Ovary (tissue), 9 donors: ENCODE data around the gene ZNF334. TPM values are rescaled to one million over a fixed set of nuclear protein-coding genes. Genes with fewer than 3 reads are reported as not detected.

ENCODE experiments used
- DNase-seq, 5 donors: peaks; one replicate each; pipeline ENCODE4 v3.0.0-alpha.2; 2019 to 2020
- H3K27ac ChIP-seq, 2 donors: fragments of 200-600 bp; one replicate each; pipeline versions ENCODE4 v1.5.1 to v1.8.0; 2019 to 2022
- H3K27me3 ChIP-seq: fragments of 200-600 bp; one replicate; pipeline ENCODE4 v1.8.0; 2022
- H3K36me3 ChIP-seq: fragments of 200-600 bp; sonication (generic); one replicate; pipeline ENCODE4 v1.5.1; 2019
- H3K4me1 ChIP-seq: one replicate; pipeline ENCODE4 v1.8.1; 2013; ENCODE audit warnings: mild to moderate bottlenecking, moderate library complexity; ENCODE audit not compliant: insufficient read depth
- H3K4me3 ChIP-seq: fragments of 200-600 bp; sonication (generic); one replicate; pipeline ENCODE4 v1.5.1; 2017
- H3K9me3 ChIP-seq, 2 donors: fragments of 200-600 bp in 1 of 2; sonication (generic) in 1 of 2; one replicate each; pipeline versions ENCODE4 v1.5.1 to v1.8.1; 2013 to 2019; ENCODE audit warnings: mild to moderate bottlenecking in 1 of 2, moderate library complexity in 1 of 2
- EP300 ChIP-seq: sonication (generic); formaldehyde crosslinking; IDR thresholded peaks from one replicate; pipeline ENCODE4 v1.6.1; 2017; ENCODE audit warnings: antibody characterized with exemption
- POLR2A ChIP-seq: fragments of 450-650 bp; IDR thresholded peaks from one replicate; pipeline ENCODE4 v1.6.1; 2017; ENCODE audit warnings: antibody characterized with exemption, mild to moderate bottlenecking, moderate library complexity
- WGBS, 3 donors: extraction: QIAGEN DNeasy Blood & Tissue Kit in 1 of 3; methylation state at CpG; one replicate each; pipeline versions ENCODE4 v1.1.5 to v1.1.7; 2013 to 2017; 5-methylcytosine and 5-hydroxymethylcytosine counted together
- intact Hi-C, 4 donors: fragments of 100-400 bp; cut with DNase I; formaldehyde crosslinking; loops; one replicate each; pipeline versions ENCODE4 v1.11.0 to v1.15.1; 2022 to 2023
- polyA plus RNA-seq, 2 donors: library from polyadenylated mRNA; stranded (reverse); fragments of 200-250 nt in 1 of 2; fragments of 350-450 nt in 1 of 2; fragmentation: Illumina TruSeq in 1 of 2; extraction: RNeasy Lipid Tissue Mini Kit (QIAGEN cat#74804) in 1 of 2; gene quantifications; one replicate each; pipeline ENCODE4 v1.2.3, GENCODE V29; 2013 to 2014
- total RNA-seq, 7 donors: library from RNA; depleted of rRNA in 2 of 7; stranded (reverse); fragments of >200 nt in 2 of 7; fragmentation: NEBNext Ultra II Directional in 3 of 7; extraction: Animal tissue kit (Norgen Biotek cat#: 25700) in 3 of 7; gene quantifications; one replicate each; pipeline versions ENCODE4 v1.1.0 to v1.2.4, GENCODE V29; 2016 to 2023
- TF ChIP-seq, protein P1 (sequence below), 3 donors: fragments of 450-650 bp in 2 of 3; fragments of 200-600 bp in 1 of 3; IDR thresholded peaks; one replicate each; pipeline versions ENCODE4 v1.5.1 to v1.8.0; 2016 to 2022; ENCODE audit warnings: antibody characterized with exemption in 3 of 3, mild to moderate bottlenecking in 1 of 3
- donor health status: DM: no; HTN: no; CAD: no; lungs with moderate emphysema.
- donor health status: DM: no; HTN: no; CAD: no.
- donor health status: Bipolar disorder and iron deficiency.
- donor health status: DM: yes; HTN: yes; CAD: no.
- donor health status: DM: no; HTN: no; CAD: no.
- donor health status: DM: yes; HTN: yes; CAD: no.

ZNF334 gene
- total and polyA plus RNA-seq, 9 donors: 5.5 to 16.1 (median 10.7) TPM

DNA sequence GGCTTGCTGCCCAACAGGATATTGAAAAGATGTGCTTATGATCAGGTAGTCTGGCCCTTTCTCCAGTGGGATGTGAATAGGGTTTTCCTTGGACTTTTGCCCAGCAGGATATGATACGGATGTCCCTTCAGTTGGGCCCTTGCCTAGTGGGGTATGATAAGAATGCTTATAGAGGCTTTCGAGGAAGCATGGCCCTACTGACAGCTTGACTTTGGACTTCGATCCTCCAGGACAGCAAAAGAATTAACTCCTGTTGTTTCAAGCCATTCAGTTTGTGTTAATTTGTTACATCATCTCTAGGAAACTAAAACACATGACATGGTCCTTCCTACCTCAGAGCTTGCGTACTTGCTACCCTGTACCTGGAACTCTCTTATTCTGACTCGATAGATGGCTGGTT is 9.7 kb upstream of the ZNF334 start:
- intact Hi-C loops: no loop called here
- 48 to 64% (median 50%) methylated on average over 5 of the region's 5 CpGs for WGBS, 3 donors
- Histone ChIP-seq H3K4me3 (no peak overlapping the region), H3K36me3 (no peaks in the 10 kb centered on the region), H3K9me3 (no peaks in the 10 kb centered on the region), H3K4me1 (no peaks in the 10 kb centered on the region), H3K27ac (no peak overlapping the region), H3K27me3 (no peaks in the 10 kb centered on the region)
- no peak for DNase-seq
- no peak for TF ChIP-seq EP300

DNA sequence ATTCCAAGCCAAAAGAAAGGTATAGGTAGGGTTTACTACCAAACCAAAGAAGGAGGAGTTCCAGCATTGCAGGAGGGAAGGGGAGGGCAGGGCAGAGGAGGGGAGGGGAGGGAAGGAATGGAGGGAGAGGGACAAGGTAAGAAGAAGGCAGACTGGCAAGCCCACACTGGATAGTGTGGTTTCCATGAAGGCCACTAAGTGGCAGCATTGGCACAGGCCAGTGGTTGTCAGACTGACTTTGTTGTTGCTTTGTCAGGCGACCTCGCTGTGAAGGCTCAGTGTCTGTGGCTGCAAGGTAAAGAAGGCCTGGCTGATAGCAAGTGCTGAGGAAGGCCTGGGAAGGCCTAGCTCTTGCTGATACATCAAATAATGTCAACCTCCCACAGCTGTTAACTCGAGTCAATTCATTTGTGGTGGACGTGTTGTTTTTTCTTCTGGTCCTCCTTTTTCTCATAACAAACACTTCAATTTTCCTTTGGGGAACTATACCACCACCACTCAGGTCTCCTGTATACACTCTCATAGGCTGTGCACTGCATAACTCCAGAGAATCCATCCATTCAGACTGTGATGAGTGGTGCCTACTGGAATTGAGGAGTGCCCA is 7.7 kb upstream of the ZNF334 start:
- Histone ChIP-seq H3K9me3 (no peaks in the 10 kb centered on the region), H3K27me3 (no peaks in the 10 kb centered on the region), H3K4me1 (no peaks in the 10 kb centered on the region), H3K36me3 (no peaks in the 10 kb centered on the region), H3K4me3 (no peak overlapping the region), H3K27ac (no peak overlapping the region)
- peak in 1 of 5 donors; percentile 15 for DNase-seq
- 15 to 24% (median 15%) methylated on average over 4 of the region's 4 CpGs for WGBS, 3 donors
- TF ChIP-seq EP300: no peak
- no peak for TF ChIP-seq POLR2A
- TF ChIP-seq, protein P1, sequence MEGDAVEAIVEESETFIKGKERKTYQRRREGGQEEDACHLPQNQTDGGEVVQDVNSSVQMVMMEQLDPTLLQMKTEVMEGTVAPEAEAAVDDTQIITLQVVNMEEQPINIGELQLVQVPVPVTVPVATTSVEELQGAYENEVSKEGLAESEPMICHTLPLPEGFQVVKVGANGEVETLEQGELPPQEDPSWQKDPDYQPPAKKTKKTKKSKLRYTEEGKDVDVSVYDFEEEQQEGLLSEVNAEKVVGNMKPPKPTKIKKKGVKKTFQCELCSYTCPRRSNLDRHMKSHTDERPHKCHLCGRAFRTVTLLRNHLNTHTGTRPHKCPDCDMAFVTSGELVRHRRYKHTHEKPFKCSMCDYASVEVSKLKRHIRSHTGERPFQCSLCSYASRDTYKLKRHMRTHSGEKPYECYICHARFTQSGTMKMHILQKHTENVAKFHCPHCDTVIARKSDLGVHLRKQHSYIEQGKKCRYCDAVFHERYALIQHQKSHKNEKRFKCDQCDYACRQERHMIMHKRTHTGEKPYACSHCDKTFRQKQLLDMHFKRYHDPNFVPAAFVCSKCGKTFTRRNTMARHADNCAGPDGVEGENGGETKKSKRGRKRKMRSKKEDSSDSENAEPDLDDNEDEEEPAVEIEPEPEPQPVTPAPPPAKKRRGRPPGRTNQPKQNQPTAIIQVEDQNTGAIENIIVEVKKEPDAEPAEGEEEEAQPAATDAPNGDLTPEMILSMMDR (IDR thresholded peaks at IDR 0.05): no peak
- intact Hi-C loops: no loop called here

DNA sequence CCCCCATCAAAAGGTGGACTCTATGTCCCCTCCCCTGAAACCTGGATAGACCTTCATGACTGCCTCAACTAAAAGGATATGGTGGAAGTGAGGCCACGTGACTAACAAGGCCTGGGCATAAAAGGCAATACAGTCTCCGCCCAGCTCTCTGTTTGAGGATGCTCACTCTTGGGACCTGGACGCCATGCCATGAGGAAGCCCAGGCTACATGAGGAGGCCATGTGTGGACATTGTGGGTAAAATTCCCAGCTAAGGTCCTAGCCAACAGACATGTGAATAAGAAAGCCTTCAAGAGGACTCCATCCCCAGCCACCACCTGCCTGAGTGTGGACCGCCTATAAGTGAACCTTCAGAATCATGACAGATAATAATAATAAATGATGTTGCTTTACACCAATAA is 7.2 kb upstream of the ZNF334 start:
- DNase-seq: no peak
- WGBS, 3 donors: 79 to 86% (median 81%) methylated on average over 4 of the region's 4 CpGs
- Histone ChIP-seq H3K27me3 (no peaks in the 10 kb centered on the region), H3K27ac (no peak overlapping the region), H3K9me3 (no peaks in the 10 kb centered on the region), H3K36me3 (no peaks in the 10 kb centered on the region), H3K4me1 (no peaks in the 10 kb centered on the region), H3K4me3 (no peak overlapping the region)
- no peak for TF ChIP-seq POLR2A
- TF ChIP-seq EP300: no peak
- TF ChIP-seq, protein P1 (IDR thresholded peaks at IDR 0.05): no peak
- intact Hi-C loops: no loop called here

DNA sequence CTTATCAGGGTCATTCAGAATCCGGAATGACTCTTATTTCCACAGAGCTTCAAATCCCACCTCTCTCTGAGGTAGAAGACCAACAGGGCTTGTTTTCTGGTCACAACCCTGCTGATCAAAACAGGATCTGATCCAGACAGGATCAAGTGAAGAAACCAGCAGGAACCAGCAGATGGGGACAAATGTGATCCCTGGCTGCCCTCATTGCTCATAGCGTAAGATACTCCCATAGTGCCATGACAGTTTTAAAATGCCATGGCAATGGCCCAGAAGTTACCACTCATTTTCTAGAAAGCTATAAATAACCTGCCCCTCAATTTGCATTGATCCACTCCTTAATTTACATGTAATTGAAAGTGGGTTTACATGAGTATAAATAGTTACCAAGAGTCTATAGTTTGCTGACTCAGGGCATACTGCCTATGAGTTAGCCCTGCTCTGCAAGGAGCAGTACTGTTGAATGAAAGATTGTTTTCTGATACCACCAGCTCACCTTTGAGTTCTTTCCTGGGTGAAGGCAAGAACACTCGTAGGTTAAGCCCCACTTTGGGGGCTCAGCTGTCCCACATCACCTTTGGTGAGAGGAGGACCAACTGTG is 6.2 kb upstream of the ZNF334 start:
- WGBS, 3 donors: 52 to 62% (median 58%) methylated on average over 3 of the region's 3 CpGs
- Histone ChIP-seq H3K4me1 (no peaks in the 10 kb centered on the region), H3K27me3 (no peaks in the 10 kb centered on the region), H3K9me3 (no peaks in the 10 kb centered on the region), H3K36me3 (no peaks in the 10 kb centered on the region), H3K4me3 (no peak overlapping the region), H3K27ac (no peak overlapping the region)
- TF ChIP-seq, protein P1 (IDR thresholded peaks at IDR 0.05): no peak
- no peak for TF ChIP-seq POLR2A
- no peak for TF ChIP-seq EP300
- intact Hi-C loops: no loop called here
- no peak for DNase-seq

DNA sequence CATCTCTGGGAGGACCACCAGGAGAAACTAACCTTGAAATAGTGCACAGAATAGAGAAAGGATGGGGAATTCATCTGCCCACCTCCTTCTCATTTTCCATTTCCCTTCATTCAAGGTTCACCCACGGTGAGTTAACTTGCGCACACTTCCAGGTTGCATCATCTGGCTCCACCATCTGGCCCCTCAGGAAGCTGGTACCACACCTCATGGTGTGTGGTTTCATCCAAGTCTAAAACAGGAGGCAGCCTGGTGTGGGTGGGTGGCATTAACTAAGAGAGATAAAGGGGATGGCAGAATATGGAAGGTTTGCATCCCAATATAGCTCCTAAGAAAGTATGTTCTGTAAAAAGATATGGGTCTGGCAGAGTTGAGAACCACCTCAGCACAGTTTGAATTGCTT is 3.8 kb downstream of the ZNF334 start:
- H3K27ac ChIP-seq: no peak overlapping the region
- H3K9me3 ChIP-seq: no peaks in the 10 kb centered on the region
- H3K27me3 ChIP-seq: no peaks in the 10 kb centered on the region
- no peaks in the 10 kb centered on the region for H3K4me1 ChIP-seq
- no peaks in the 10 kb centered on the region for H3K36me3 ChIP-seq
- 85 to 97% (median 86%) methylated on average over 2 of the region's 2 CpGs for WGBS, 3 donors
- intact Hi-C loops: no loop called here
- DNase-seq: no peak
- TF ChIP-seq POLR2A (no peak), EP300 (no peak)
- TF ChIP-seq, protein P1 (IDR thresholded peaks at IDR 0.05): no peak
- H3K4me3 ChIP-seq: no peak overlapping the region
